ENCODE measurements around the gene MNX1.

DNA sequence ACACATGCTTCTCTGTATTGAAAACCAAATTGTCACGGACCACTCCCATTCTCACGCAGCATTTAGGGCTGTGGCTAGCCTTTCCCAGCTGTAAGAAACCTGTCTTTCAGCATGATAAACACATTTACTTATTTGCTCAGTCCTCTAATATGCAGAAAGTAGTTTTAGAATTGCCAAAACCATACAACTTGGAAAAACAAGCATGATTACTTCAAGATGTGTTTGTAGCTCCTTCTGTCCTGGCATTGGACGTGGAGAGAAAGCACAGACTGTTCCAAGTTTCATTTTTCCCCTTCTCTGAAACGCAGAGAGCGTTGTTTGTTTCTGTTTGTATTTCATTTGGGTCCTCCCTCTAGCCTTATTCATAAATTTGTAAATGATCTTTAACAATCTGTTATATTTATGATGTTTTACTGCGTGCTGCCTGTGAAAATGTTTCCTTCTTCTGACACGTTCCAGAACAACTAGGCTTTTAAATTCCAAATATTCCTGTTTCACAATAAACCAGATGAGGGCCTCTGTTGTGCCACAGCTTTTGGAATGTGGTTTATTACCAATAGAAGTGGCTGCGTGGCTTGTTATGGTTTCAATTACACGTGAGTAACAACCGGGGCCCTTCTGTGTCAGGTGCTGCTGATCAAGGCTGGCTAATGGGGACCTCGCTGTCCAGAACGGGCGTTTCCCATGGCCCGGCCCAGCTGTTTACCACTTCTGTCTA is 26.1 kb downstream of the MNX1 start:
- TF ChIP-seq EZH2phosphoT487 (IDR thresholded peaks at IDR 0.05; ENCODE audit: borderline replicate concordance) (no peak), CTCF (conservative IDR thresholded peaks at IDR 0.05; ENCODE audit: low read length) (no peak)

Measured in Loucy (cell line).